Esophagus squamous epithelium (tissue), 5 donors: Measurements from ENCODE around the gene ZC3H18. TPM values are rescaled to one million over a fixed set of nuclear protein-coding genes. Genes with fewer than 3 reads are reported as not detected.
A peak's percentile ranks its signal among the peaks of the same experiment; 100 is the strongest.

Source experiments
- DNase-seq: peaks from one replicate; lab custom pipeline; 2025; lab: John Stamatoyannopoulos, UW
- H3K27ac ChIP-seq, 4 donors: fragments of 200-600 bp; sonication (generic); one replicate each; pipeline ENCODE4 v1.5.1; 2016 to 2019; ENCODE audit warnings: mild to moderate bottlenecking in 1 of 4
- H3K27me3 ChIP-seq, 4 donors: fragments of 200-600 bp; sonication (generic); 1 replicate in 3 of 4; 2 replicates in 1 of 4; pipeline versions ENCODE4 v1.5.1 to v1.6.0; 2017 to 2021; ENCODE audit warnings: antibody characterized with exemption in 1 of 4
- H3K36me3 ChIP-seq, 3 donors: fragments of 200-600 bp; sonication (generic); one replicate each; pipeline ENCODE4 v1.5.1; 2016 to 2019
- H3K4me1 ChIP-seq, 3 donors: fragments of 200-600 bp; sonication (generic); one replicate each; pipeline ENCODE4 v1.5.1; 2017 to 2019
- H3K4me3 ChIP-seq, 4 donors: fragments of 200-600 bp; sonication (generic); 1 replicate in 3 of 4; 2 replicates in 1 of 4; pipeline ENCODE4 v1.5.1; 2016 to 2019; ENCODE audit warnings: mild to moderate bottlenecking in 2 of 4, moderate library complexity in 1 of 4
- H3K9me3 ChIP-seq, 3 donors: fragments of 200-600 bp; sonication (generic); one replicate each; pipeline ENCODE4 v1.5.1; 2016 to 2019
- CTCF ChIP-seq, 6 experiments: fragments of 450-650 bp in 4 of 6; fragments of 200-600 bp in 2 of 6; sonication (generic) in 2 of 6; IDR thresholded peaks; one replicate each; pipeline ENCODE4 v1.5.1; 2016 to 2019; ENCODE audit warnings: antibody characterized with exemption in 6 of 6, mild to moderate bottlenecking in 4 of 6, moderate library complexity in 4 of 6
- POLR2A ChIP-seq, 4 donors: fragments of 450-650 bp; IDR thresholded peaks; one replicate each; pipeline ENCODE4 v1.6.1; 2017; ENCODE audit warnings: antibody characterized with exemption in 4 of 4, mild to moderate bottlenecking in 4 of 4, moderate library complexity in 3 of 4
- WGBS, 2 donors: methylation state at CpG; one replicate each; pipeline ENCODE4 v1.1.5; 2018; 5-methylcytosine and 5-hydroxymethylcytosine counted together
- intact Hi-C: fragments of 100-400 bp; cut with DNase I; formaldehyde crosslinking; loops from one replicate; pipeline ENCODE4 v1.15.0; 2022
- total RNA-seq, 4 donors: library from RNA; depleted of rRNA; stranded (reverse); fragments of >200 nt; gene quantifications; one replicate each; pipeline ENCODE4 v1.1.0, GENCODE V29; 2016
- donor health status: DM: yes; HTN: yes; CAD: no.

Gene ZC3H18
- total RNA-seq: 10 to 100 TPM; 15.4 to 27.3 (median 17.5) TPM

GRCh38 chr16:88569985-88570690 lies at the start of gene ZC3H18:
Gene ZC3H18 (plus strand): TSS chr16:88570403. CDS start chr16:88577124, 6,721 bp downstream.
- Histone ChIP-seq H3K4me3 (peak within 1 kb of the TSS; percentile 80 to 96 (median 90)), H3K36me3 (peaks cover 0 to 31% (median 0%) of the 10 kb centered on the region in 3 donors), H3K27me3 (no peaks in the 10 kb centered on the region), H3K4me1 (peaks cover 14 to 37% (median 21%) of the 10 kb centered on the region in 3 donors), H3K27ac (peak within 1 kb of the TSS; percentile 84 to 94 (median 92)), H3K9me3 (no peaks in the 10 kb centered on the region)
- intact Hi-C loops: no loop called here
- DNase-seq: peak; percentile 82
- WGBS, 2 donors: 0 to 1% methylated on average over 15 to 17 of the region's 90 CpGs
- TF ChIP-seq POLR2A (IDR thresholded peaks at IDR 0.05): peak in 3 of 4 donors; percentile 15 to 67 (median 44)
- peak in 1 of 6 experiments; percentile 52 for TF ChIP-seq CTCF (IDR thresholded peaks at IDR 0.05)

- TF ChIP-seq POLR2A (IDR thresholded peaks at IDR 0.05) (no peak), CTCF (IDR thresholded peaks at IDR 0.05) (no peak)
- no peak overlapping the region for H3K4me3 ChIP-seq
- H3K4me1 ChIP-seq: peaks cover 2 to 35% (median 12%) of the 10 kb centered on the region in 3 donors
- intact Hi-C loops: no loop called here
- peaks cover 0 to 83% (median 2%) of the 10 kb centered on the region in 4 donors for H3K27me3 ChIP-seq
- 34 to 60% methylated on average over 6 of the region's 9 CpGs for WGBS, 2 donors
- no peaks in the 10 kb centered on the region for H3K9me3 ChIP-seq
- no peak for DNase-seq
- no peaks in the 10 kb centered on the region for H3K36me3 ChIP-seq
- no peak overlapping the region for H3K27ac ChIP-seq
Measured at GRCh38 chr16:88521674-88522073, 48.5 kb upstream of the ZC3H18 start.

- 73 to 88% methylated on average over 7 to 9 of the region's 24 CpGs for WGBS, 2 donors
Measured at GRCh38 chr16:88522276-88522949, 47.8 kb upstream of the ZC3H18 start.

GRCh38 chr16:88523309-88524161 lies 46.7 kb upstream of the ZC3H18 start:
- whole genome bisulfite sequencing, 2 donors: 34 to 40% methylated on average over 9 to 15 of the region's 47 CpGs
- Histone ChIP-seq H3K27ac (no peak overlapping the region), H3K4me1 (peaks cover 9 to 48% (median 20%) of the 10 kb centered on the region in 3 donors), H3K9me3 (no peaks in the 10 kb centered on the region), H3K4me3 (no peak overlapping the region), H3K27me3 (peaks cover 0 to 77% (median 2%) of the 10 kb centered on the region in 4 donors), H3K36me3 (peaks cover 0 to under 1% (median 0%) of the 10 kb centered on the region in 3 donors)
- TF ChIP-seq POLR2A (IDR thresholded peaks at IDR 0.05) (no peak), CTCF (IDR thresholded peaks at IDR 0.05) (no peak)
- intact Hi-C loops: no loop called here
- no peak for DNase-seq

More at GRCh38 chr16:88522276-88522949, 47.8 kb upstream of the ZC3H18 start:
- Histone ChIP-seq H3K36me3 (no peaks in the 10 kb centered on the region), H3K9me3 (no peaks in the 10 kb centered on the region), H3K27me3 (peaks cover 0 to 88% (median 2%) of the 10 kb centered on the region in 4 donors), H3K27ac (no peak overlapping the region), H3K4me1 (peaks cover 9 to 42% (median 19%) of the 10 kb centered on the region in 3 donors), H3K4me3 (no peak overlapping the region)
- no peak for DNase-seq
- no peak for TF ChIP-seq POLR2A (IDR thresholded peaks at IDR 0.05)
- no peak for TF ChIP-seq CTCF (IDR thresholded peaks at IDR 0.05)
- intact Hi-C loops: no loop called here
